BLaER1 (cell line): ENCODE results near the gene UBE3A.

Experiments
- H3K27ac ChIP-seq: shearing (Covaris generic); formaldehyde crosslinking; 2 replicates; pipeline ENCODE4 v1.8.1; 2022
- H3K27me3 ChIP-seq: shearing (Covaris generic); formaldehyde crosslinking; 2 replicates; pipeline ENCODE4 v1.8.1; 2022
- H3K36me3 ChIP-seq: shearing (Covaris generic); formaldehyde crosslinking; 2 replicates; pipeline ENCODE4 v1.8.1; 2022
- H3K4me1 ChIP-seq: shearing (Covaris generic); formaldehyde crosslinking; 2 replicates; pipeline ENCODE4 v1.8.1; 2022
- H3K4me2 ChIP-seq: shearing (Covaris generic); formaldehyde crosslinking; 2 replicates; pipeline ENCODE4 v1.8.1; 2022
- H3K4me3 ChIP-seq: shearing (Covaris generic); formaldehyde crosslinking; 2 replicates; pipeline ENCODE4 v1.8.1; 2022
- H3K9ac ChIP-seq: shearing (Covaris generic); formaldehyde crosslinking; 2 replicates; pipeline ENCODE4 v1.8.1; 2022
- H3K9me3 ChIP-seq: shearing (Covaris generic); formaldehyde crosslinking; 2 replicates; pipeline ENCODE4 v1.8.1; 2022
- H4K20me1 ChIP-seq: shearing (Covaris generic); formaldehyde crosslinking; 2 replicates; pipeline ENCODE4 v1.8.1; 2022
- Cebpa-rat ChIP-seq: shearing (Covaris generic); IDR thresholded peaks from 2 replicates; pipeline ENCODE4 v1.8.1; 2022

The UBE3A gene

GRCh38 chr15:25347707-25348106 lies 91.1 kb downstream of the UBE3A start:
- TF ChIP-seq Cebpa-rat: no peak
- no peaks in the 10 kb centered on the region for H3K4me1 ChIP-seq
- no peaks in the 10 kb centered on the region for H3K27me3 ChIP-seq
- H3K9me3 ChIP-seq: peaks cover 40% of the 10 kb centered on the region
- H4K20me1 ChIP-seq: no peaks in the 10 kb centered on the region
- H3K36me3 ChIP-seq: peaks cover 87% of the 10 kb centered on the region
- H3K4me2 ChIP-seq: no peak overlapping the region
- H3K27ac ChIP-seq: no peak overlapping the region
- no peak overlapping the region for H3K9ac ChIP-seq
- no peak overlapping the region for H3K4me3 ChIP-seq

GRCh38 chr15:25346371-25346770 lies 92.5 kb downstream of the UBE3A start:
- Histone ChIP-seq H4K20me1 (no peaks in the 10 kb centered on the region), H3K9ac (no peak overlapping the region), H3K27me3 (no peaks in the 10 kb centered on the region), H3K4me3 (no peak overlapping the region), H3K36me3 (peaks cover 87% of the 10 kb centered on the region), H3K9me3 (peaks cover 33% of the 10 kb centered on the region), H3K27ac (no peak overlapping the region), H3K4me2 (no peak overlapping the region), H3K4me1 (no peaks in the 10 kb centered on the region)
- TF ChIP-seq Cebpa-rat: no peak

DNA sequence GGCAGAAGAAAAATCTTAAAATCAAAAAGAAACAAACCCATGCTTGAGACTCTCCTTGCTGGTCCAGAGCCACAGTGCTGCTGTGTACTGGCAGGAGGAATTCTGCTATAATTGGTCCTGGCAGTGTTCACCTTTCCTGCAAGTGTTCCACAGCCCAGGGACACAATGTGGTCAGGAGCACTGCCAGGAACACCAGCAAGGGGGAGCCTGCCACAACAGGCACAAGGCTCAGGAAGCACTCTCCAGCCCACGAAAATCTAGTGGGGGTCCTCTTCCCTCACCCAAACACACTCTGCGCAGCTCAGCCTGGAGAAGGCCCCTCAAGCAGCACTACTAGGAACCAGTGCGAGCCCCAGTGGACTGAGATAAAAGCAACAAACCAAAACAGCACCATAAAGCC lies 92.9 kb downstream of the UBE3A start:
- Histone ChIP-seq H3K4me1 (no peaks in the 10 kb centered on the region), H3K27ac (no peak overlapping the region), H3K4me3 (no peak overlapping the region), H3K36me3 (peaks cover 87% of the 10 kb centered on the region), H3K27me3 (no peaks in the 10 kb centered on the region), H3K4me2 (no peak overlapping the region), H3K9me3 (peaks cover 31% of the 10 kb centered on the region), H4K20me1 (no peaks in the 10 kb centered on the region), H3K9ac (no peak overlapping the region)
- no peak for TF ChIP-seq Cebpa-rat

DNA sequence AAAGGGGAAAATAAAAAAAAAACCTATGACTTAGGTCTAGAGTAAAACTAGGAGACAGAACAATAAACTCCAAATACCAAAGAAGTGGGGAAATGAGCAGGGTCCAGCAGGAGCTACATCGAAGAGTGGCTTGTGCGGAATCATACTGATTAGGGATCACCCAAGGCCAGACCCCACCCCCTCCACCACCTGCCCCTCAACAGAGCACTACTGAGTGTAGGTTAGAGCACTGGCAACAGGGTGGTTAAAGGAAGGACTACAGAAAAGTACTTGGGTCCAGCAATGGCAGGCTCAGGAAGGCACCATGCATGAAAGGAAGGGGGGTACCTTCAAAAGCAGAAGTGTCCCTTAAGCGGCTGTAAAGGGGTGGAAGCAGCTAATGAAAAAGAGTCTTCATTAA lies 96.2 kb downstream of the UBE3A start:
- Histone ChIP-seq H3K9me3 (peaks cover 6% of the 10 kb centered on the region), H3K36me3 (peaks cover 87% of the 10 kb centered on the region), H4K20me1 (no peaks in the 10 kb centered on the region), H3K27ac (no peak overlapping the region), H3K27me3 (no peaks in the 10 kb centered on the region), H3K4me1 (no peaks in the 10 kb centered on the region), H3K9ac (no peak overlapping the region), H3K4me2 (no peak overlapping the region), H3K4me3 (no peak overlapping the region)
- TF ChIP-seq Cebpa-rat: no peak

DNA sequence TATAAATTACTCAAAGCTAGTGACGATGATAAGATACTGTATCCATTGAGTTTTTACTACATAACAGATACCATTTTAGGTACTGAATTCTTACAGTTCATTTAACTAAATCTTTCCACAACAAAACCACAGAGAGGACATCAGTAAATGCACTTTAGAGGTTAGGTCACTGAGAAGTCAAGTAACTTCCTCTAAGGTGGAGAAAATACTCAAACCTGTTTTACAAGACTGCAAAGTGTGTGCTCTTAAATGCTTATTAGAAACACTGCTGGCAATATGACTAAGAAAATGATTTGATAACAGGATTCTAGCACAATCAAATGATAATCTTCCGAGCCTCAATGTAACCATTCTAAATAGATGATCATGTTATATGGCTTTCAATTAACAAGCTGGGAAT lies 99.4 kb downstream of the UBE3A start:
- Histone ChIP-seq H3K4me3 (no peak overlapping the region), H4K20me1 (no peaks in the 10 kb centered on the region), H3K9ac (no peak overlapping the region), H3K27ac (no peak overlapping the region), H3K36me3 (peaks cover 93% of the 10 kb centered on the region), H3K4me1 (no peaks in the 10 kb centered on the region), H3K4me2 (no peak overlapping the region), H3K27me3 (no peaks in the 10 kb centered on the region), H3K9me3 (peaks cover 24% of the 10 kb centered on the region)
- no peak for TF ChIP-seq Cebpa-rat

DNA sequence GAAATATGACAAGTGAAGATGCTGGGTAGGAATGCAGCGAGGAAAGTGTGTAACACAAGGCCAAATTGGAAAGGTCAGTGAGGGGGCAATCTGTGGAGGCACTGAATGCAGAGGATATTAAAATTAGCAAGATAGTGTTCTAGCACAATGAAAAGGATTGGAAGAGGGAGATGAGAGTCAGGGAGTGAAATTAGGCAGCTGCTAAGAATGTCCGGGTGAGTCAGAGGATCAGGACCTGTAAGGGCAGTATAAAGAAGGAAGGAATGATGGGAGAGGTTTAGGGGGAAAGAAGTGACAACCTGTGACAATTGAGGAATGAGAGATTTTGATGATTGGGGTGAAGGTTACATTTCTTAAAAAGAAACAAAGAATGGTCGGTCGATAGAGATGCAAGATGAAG lies 103.5 kb downstream of the UBE3A start:
- no peak overlapping the region for H3K27ac ChIP-seq
- H3K27me3 ChIP-seq: no peaks in the 10 kb centered on the region
- TF ChIP-seq Cebpa-rat: no peak
- H3K4me3 ChIP-seq: no peak overlapping the region
- H3K9me3 ChIP-seq: peaks cover 47% of the 10 kb centered on the region
- no peaks in the 10 kb centered on the region for H4K20me1 ChIP-seq
- no peak overlapping the region for H3K4me2 ChIP-seq
- H3K36me3 ChIP-seq: peaks cover 87% of the 10 kb centered on the region
- peaks cover 14% of the 10 kb centered on the region for H3K4me1 ChIP-seq
- no peak overlapping the region for H3K9ac ChIP-seq

GRCh38 chr15:25333049-25333448 lies 105.8 kb downstream of the UBE3A start:
- no peak overlapping the region for H3K4me3 ChIP-seq
- no peak for TF ChIP-seq Cebpa-rat
- no peak overlapping the region for H3K27ac ChIP-seq
- H3K9me3 ChIP-seq: peaks cover 47% of the 10 kb centered on the region
- H3K27me3 ChIP-seq: no peaks in the 10 kb centered on the region
- H4K20me1 ChIP-seq: no peaks in the 10 kb centered on the region
- peaks cover 66% of the 10 kb centered on the region for H3K36me3 ChIP-seq
- no peak overlapping the region for H3K4me2 ChIP-seq
- no peak overlapping the region for H3K9ac ChIP-seq
- H3K4me1 ChIP-seq: peaks cover 32% of the 10 kb centered on the region

- no peak overlapping the region for H3K4me3 ChIP-seq
- TF ChIP-seq Cebpa-rat: no peak
- H3K36me3 ChIP-seq: peaks cover 61% of the 10 kb centered on the region
- H3K27ac ChIP-seq: no peak overlapping the region
- no peaks in the 10 kb centered on the region for H4K20me1 ChIP-seq
- H3K4me2 ChIP-seq: no peak overlapping the region
- H3K9ac ChIP-seq: no peak overlapping the region
- no peaks in the 10 kb centered on the region for H3K27me3 ChIP-seq
- peaks cover 32% of the 10 kb centered on the region for H3K4me1 ChIP-seq
- peaks cover 47% of the 10 kb centered on the region for H3K9me3 ChIP-seq
Observed at GRCh38 chr15:25332306-25332705, 106.5 kb downstream of the UBE3A start.

- H4K20me1 ChIP-seq: no peaks in the 10 kb centered on the region
- no peak overlapping the region for H3K4me2 ChIP-seq
- no peak for TF ChIP-seq Cebpa-rat
- no peak overlapping the region for H3K27ac ChIP-seq
- peaks cover 47% of the 10 kb centered on the region for H3K9me3 ChIP-seq
- no peak overlapping the region for H3K9ac ChIP-seq
- H3K27me3 ChIP-seq: no peaks in the 10 kb centered on the region
- H3K4me3 ChIP-seq: no peak overlapping the region
- peaks cover 32% of the 10 kb centered on the region for H3K4me1 ChIP-seq
- H3K36me3 ChIP-seq: peaks cover 60% of the 10 kb centered on the region
Observed at GRCh38 chr15:25331860-25332259, 107.0 kb downstream of the UBE3A start.

DNA sequence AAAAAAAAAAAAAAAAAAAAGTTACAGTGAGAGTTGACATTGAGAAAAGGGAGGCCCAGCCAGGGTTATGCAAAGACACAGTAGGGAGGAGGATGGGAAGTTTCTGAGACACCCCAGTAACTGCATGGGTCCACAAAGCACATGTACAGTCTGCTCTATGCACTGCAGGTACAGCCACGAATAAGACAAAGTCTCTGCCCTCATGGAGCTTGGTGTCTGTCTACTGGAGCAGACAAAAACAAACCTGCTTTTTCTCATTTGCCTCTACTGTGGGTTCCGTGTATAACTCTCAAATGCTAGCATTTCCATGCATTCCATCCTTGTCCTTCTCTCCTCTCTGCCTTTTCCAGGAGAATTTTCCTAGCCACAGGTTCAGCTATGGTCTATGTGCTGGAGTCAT lies 107.4 kb downstream of the UBE3A start:
- Histone ChIP-seq H4K20me1 (no peaks in the 10 kb centered on the region), H3K36me3 (peaks cover 59% of the 10 kb centered on the region), H3K4me3 (no peak overlapping the region), H3K27ac (no peak overlapping the region), H3K27me3 (no peaks in the 10 kb centered on the region), H3K9ac (no peak overlapping the region), H3K9me3 (peaks cover 43% of the 10 kb centered on the region), H3K4me2 (no peak overlapping the region; the same call in 1 of the 2 replicates), H3K4me1 (peaks cover 32% of the 10 kb centered on the region)
- no peak for TF ChIP-seq Cebpa-rat

- Histone ChIP-seq H3K4me2 (peak overlapping the region; percentile 57), H3K27ac (peak overlapping the region; percentile 58), H3K9me3 (peaks cover 26% of the 10 kb centered on the region), H3K4me3 (no peak overlapping the region), H3K36me3 (peaks cover 57% of the 10 kb centered on the region), H3K9ac (no peak overlapping the region; the same call in 1 of the 2 replicates), H4K20me1 (no peaks in the 10 kb centered on the region), H3K4me1 (peaks cover 32% of the 10 kb centered on the region), H3K27me3 (no peaks in the 10 kb centered on the region)
- no peak for TF ChIP-seq Cebpa-rat
Observed at GRCh38 chr15:25329696-25330095, 109.1 kb downstream of the UBE3A start.
